Sigmoid colon (tissue), 7 donors: ENCODE measurements around the gene CTRB1. TPM values are rescaled to one million over a fixed set of nuclear protein-coding genes. Genes with fewer than 3 reads are reported as not detected.
"Not testable (repeated sequence)": the region's sequence is repeated elsewhere in the genome, so short reads cannot be mapped to it uniquely, and the experiment has no call there.

ENCODE experiments used
- DNase-seq: peaks from one replicate; pipeline ENCODE4 v3.0.0-alpha.2; 2019
- H3K27ac ChIP-seq, 4 donors: fragments of 200-600 bp; sonication (generic); one replicate each; pipeline ENCODE4 v1.5.1; 2016 to 2019; ENCODE audit warnings: mild to moderate bottlenecking in 1 of 4
- H3K27me3 ChIP-seq, 3 donors: fragments of 200-600 bp; sonication (generic); one replicate each; pipeline ENCODE4 v1.5.1; 2019; ENCODE audit warnings: mild to moderate bottlenecking in 1 of 3
- H3K36me3 ChIP-seq, 4 donors: fragments of 200-600 bp; sonication (generic); one replicate each; pipeline ENCODE4 v1.5.1; 2016 to 2019
- H3K4me1 ChIP-seq, 4 donors: fragments of 200-600 bp; sonication (generic); one replicate each; pipeline ENCODE4 v1.5.1; 2017 to 2019
- H3K4me3 ChIP-seq, 4 donors: fragments of 200-600 bp; sonication (generic); one replicate each; pipeline ENCODE4 v1.5.1; 2017 to 2019; ENCODE audit warnings: mild to moderate bottlenecking in 2 of 4, moderate library complexity in 1 of 4
- H3K9me3 ChIP-seq, 4 donors: fragments of 200-600 bp in 3 of 4; sonication (generic) in 3 of 4; one replicate each; pipeline versions ENCODE4 v1.5.1 to v1.6.1; 2013 to 2019
- CTCF ChIP-seq, 4 experiments: fragments of 450-650 bp in 3 of 4; fragments of 200-600 bp in 1 of 4; IDR thresholded peaks; one replicate each; pipeline ENCODE4 v1.5.1; 2016 to 2019; ENCODE audit warnings: antibody characterized with exemption in 4 of 4, mild to moderate bottlenecking in 3 of 4, moderate library complexity in 2 of 4
- EP300 ChIP-seq, 4 donors: sonication (generic); formaldehyde crosslinking; IDR thresholded peaks; one replicate each; pipeline ENCODE4 v1.6.1; 2017; ENCODE audit warnings: antibody characterized with exemption in 4 of 4
- POLR2A ChIP-seq, 2 donors: fragments of 450-650 bp; IDR thresholded peaks; one replicate each; pipeline ENCODE4 v1.6.1; 2016; ENCODE audit warnings: antibody characterized with exemption in 2 of 2, mild to moderate bottlenecking in 2 of 2, moderate library complexity in 2 of 2
- POLR2AphosphoS5 ChIP-seq, 4 donors: sonication (generic); formaldehyde crosslinking; IDR thresholded peaks; one replicate each; pipeline ENCODE4 v1.6.1; 2017; ENCODE audit warnings: antibody characterized with exemption in 4 of 4
- WGBS, 2 donors: extraction: QIAGEN DNeasy Blood & Tissue Kit; methylation state at CpG; one replicate each; pipeline ENCODE4 v1.1.7; 2013; 5-methylcytosine and 5-hydroxymethylcytosine counted together
- intact Hi-C: fragments of 100-400 bp; cut with DNase I; formaldehyde crosslinking; loops from one replicate; pipeline ENCODE4 v1.15.1; 2023
- polyA plus RNA-seq, 3 donors: library from polyadenylated mRNA; stranded (reverse); fragments of 200-250 nt; gene quantifications; one replicate each; pipeline ENCODE4 v1.2.3, GENCODE V29; 2013
- total RNA-seq, 4 donors: library from RNA; depleted of rRNA; stranded (reverse); fragments of >200 nt; gene quantifications; one replicate each; pipeline ENCODE4 v1.1.0, GENCODE V29; 2016
- donor health status: healthy with polysubstance abuse.
- donor health status: Bipolar disorder and iron deficiency.
- donor health status: healthy.

The CTRB1 gene
- total and polyA plus RNA-seq, 7 donors, result 0.48 to 16.8 TPM; not detected in 5

GRCh38 chr16:75206749-75207451, 11.9 kb upstream of the CTRB1 start, which contains the start of gene CTRB2:
Gene CTRB2, minus strand, starts transcription at chr16:75207161. Its CDS starts 20 bp downstream, at chr16:75207141.
- no peaks in the 10 kb centered on the region for H3K9me3 ChIP-seq
- DNase-seq, result no peak
- no peaks in the 10 kb centered on the region for H3K4me1 ChIP-seq
- H3K27me3 ChIP-seq, result no peaks in the 10 kb centered on the region
- H3K27ac ChIP-seq, result no peak within 1 kb of the TSS
- H3K4me3 ChIP-seq, result no peak within 1 kb of the TSS
- TF ChIP-seq EP300 (IDR thresholded peaks at IDR 0.05), result no peak
- no peak for TF ChIP-seq POLR2A (IDR thresholded peaks at IDR 0.05)
- TF ChIP-seq POLR2AphosphoS5 (IDR thresholded peaks at IDR 0.05), result no peak
- WGBS, 2 donors, result 86 to 92% methylated on average over 24 of the region's 24 CpGs
- H3K36me3 ChIP-seq, result no peaks in the 10 kb centered on the region
- intact Hi-C loops, result loop anchor here (2.0 kb wide), 1 partner anchor 18 kb away; no protein-coding TSS in a partner anchor

DNA sequence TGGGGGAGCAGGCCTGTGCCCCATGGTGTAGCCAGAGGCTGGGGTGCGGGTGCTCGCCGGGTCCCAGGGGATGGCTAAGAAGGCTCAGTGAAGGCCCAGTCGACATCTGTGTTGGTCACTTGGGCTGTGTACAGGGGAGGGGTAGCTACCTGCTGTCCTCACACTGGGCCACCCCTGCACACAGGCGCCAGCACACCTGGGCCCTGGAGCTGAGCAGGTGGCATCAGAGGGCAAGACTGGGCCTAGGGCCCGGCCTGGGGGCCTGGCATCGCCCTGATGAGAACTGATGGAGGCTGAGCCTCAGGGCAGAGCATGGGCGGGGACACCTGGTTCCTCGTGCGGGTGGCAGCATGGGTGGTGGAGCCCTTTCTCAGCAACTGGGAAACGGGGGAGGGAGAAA, 11.0 kb upstream of the CTRB1 start:
- no peaks in the 10 kb centered on the region for H3K36me3 ChIP-seq
- no peak overlapping the region for H3K4me3 ChIP-seq
- WGBS, 2 donors, result 76 to 89% methylated on average over 11 of the region's 11 CpGs
- no peaks in the 10 kb centered on the region for H3K9me3 ChIP-seq
- no peak for DNase-seq
- H3K4me1 ChIP-seq, result no peaks in the 10 kb centered on the region
- H3K27me3 ChIP-seq, result no peaks in the 10 kb centered on the region
- intact Hi-C loops, result loop anchor here (2.0 kb wide), 1 partner anchor 17 kb away; no protein-coding TSS in a partner anchor
- TF ChIP-seq POLR2AphosphoS5 (IDR thresholded peaks at IDR 0.05) (no peak), CTCF (IDR thresholded peaks at IDR 0.05) (no peak), EP300 (IDR thresholded peaks at IDR 0.05) (no peak), POLR2A (IDR thresholded peaks at IDR 0.05) (no peak)
- H3K27ac ChIP-seq, result no peak overlapping the region

GRCh38 chr16:75208242-75208825, 10.5 kb upstream of the CTRB1 start:
- no peaks in the 10 kb centered on the region for H3K4me1 ChIP-seq
- TF ChIP-seq EP300 (IDR thresholded peaks at IDR 0.05) (no peak), CTCF (IDR thresholded peaks at IDR 0.05) (no peak), POLR2A (IDR thresholded peaks at IDR 0.05) (no peak), POLR2AphosphoS5 (IDR thresholded peaks at IDR 0.05) (no peak)
- H3K36me3 ChIP-seq, result no peaks in the 10 kb centered on the region
- no peak overlapping the region for H3K4me3 ChIP-seq
- H3K27ac ChIP-seq, result no peak overlapping the region
- no peaks in the 10 kb centered on the region for H3K27me3 ChIP-seq
- 80 to 81% methylated on average over 13 of the region's 13 CpGs for WGBS, 2 donors
- DNase-seq, result no peak
- intact Hi-C loops, result no loop called here
- no peaks in the 10 kb centered on the region for H3K9me3 ChIP-seq

DNA sequence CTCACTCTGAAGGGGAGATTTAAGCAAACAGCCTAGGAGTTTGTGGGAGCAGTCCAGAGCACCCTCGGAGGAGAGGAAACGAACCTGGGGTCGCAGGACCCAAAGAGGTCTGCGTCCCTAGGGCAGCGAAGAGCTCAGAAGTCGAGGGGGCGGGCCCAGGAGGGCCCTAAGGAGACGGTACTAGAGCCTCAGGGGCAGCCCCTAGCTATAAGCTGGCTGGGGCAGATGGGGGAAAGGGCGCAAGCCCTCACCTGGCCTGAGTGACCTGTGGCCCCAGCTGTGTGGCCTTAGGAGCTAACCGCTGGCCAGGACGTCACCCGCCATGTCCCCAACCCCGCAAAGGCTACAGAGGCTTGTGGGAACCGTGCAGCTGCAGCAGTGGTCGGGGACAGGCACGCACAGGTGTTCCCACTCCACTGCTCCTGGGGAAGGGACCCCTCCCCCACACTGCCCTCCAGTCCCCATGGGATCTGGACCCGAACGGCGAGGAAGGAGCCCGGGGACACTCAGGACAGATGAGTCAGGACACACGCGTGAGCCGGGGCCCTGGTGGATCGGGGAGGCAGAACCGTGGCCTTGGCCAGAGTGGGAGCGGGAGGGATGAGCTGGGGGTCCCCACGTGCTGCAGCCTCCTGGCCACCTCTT, 9.8 kb upstream of the CTRB1 start:
- DNase-seq, result no peak
- no peaks in the 10 kb centered on the region for H3K36me3 ChIP-seq
- 87 to 90% methylated on average over 27 of the region's 27 CpGs for WGBS, 2 donors
- H3K27ac ChIP-seq, result no peak overlapping the region
- no peak overlapping the region for H3K4me3 ChIP-seq
- intact Hi-C loops, result no loop called here
- no peaks in the 10 kb centered on the region for H3K27me3 ChIP-seq
- H3K9me3 ChIP-seq, result no peaks in the 10 kb centered on the region
- H3K4me1 ChIP-seq, result no peaks in the 10 kb centered on the region
- TF ChIP-seq EP300 (IDR thresholded peaks at IDR 0.05), result no peak
- TF ChIP-seq POLR2A (IDR thresholded peaks at IDR 0.05), result no peak
- TF ChIP-seq POLR2AphosphoS5 (IDR thresholded peaks at IDR 0.05), result no peak
- no peak for TF ChIP-seq CTCF (IDR thresholded peaks at IDR 0.05)

DNA sequence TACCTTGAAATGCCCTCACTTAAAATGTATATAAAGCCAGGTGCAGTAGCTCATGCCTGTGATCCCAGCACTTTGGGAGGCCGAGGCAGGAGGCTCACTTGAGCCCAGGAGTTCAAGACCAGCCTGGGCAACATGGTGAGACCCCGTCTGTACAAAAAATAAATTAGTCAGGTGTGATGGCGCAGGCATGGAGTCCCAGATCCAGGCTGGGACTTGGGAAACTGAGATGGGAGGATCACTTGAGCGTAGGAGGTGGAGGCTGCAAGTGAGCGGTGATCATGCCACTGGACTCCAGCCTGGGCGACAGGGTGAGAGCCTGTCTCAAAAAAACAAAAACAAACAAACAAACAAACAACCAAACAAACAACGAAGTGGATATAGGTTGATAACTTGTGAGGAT, 9.3 kb upstream of the CTRB1 start:
- WGBS, 2 donors, result 79 to 89% methylated on average over 7 of the region's 7 CpGs
- H3K27me3 ChIP-seq, H3K4me1 ChIP-seq, H3K27ac ChIP-seq, intact Hi-C loops, H3K9me3 ChIP-seq, H3K4me3 ChIP-seq, H3K36me3 ChIP-seq, DNase-seq: not testable (repeated sequence)
